HG02571 (cell line): Measurements from ENCODE around the gene SNX20.
A peak's percentile ranks its signal among the peaks of the same experiment; 100 is the strongest.

ENCODE experiments used
- ATAC-seq: cut with Tn5 transposase; IDR thresholded peaks from one replicate; pipeline ENCODE4 v1.9.1; 2021; ENCODE audit warnings: mild to moderate bottlenecking, moderate library complexity; ENCODE audit not compliant: unreplicated experiment

SNX20 gene, protein sequence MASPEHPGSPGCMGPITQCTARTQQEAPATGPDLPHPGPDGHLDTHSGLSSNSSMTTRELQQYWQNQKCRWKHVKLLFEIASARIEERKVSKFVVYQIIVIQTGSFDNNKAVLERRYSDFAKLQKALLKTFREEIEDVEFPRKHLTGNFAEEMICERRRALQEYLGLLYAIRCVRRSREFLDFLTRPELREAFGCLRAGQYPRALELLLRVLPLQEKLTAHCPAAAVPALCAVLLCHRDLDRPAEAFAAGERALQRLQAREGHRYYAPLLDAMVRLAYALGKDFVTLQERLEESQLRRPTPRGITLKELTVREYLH

DNA sequence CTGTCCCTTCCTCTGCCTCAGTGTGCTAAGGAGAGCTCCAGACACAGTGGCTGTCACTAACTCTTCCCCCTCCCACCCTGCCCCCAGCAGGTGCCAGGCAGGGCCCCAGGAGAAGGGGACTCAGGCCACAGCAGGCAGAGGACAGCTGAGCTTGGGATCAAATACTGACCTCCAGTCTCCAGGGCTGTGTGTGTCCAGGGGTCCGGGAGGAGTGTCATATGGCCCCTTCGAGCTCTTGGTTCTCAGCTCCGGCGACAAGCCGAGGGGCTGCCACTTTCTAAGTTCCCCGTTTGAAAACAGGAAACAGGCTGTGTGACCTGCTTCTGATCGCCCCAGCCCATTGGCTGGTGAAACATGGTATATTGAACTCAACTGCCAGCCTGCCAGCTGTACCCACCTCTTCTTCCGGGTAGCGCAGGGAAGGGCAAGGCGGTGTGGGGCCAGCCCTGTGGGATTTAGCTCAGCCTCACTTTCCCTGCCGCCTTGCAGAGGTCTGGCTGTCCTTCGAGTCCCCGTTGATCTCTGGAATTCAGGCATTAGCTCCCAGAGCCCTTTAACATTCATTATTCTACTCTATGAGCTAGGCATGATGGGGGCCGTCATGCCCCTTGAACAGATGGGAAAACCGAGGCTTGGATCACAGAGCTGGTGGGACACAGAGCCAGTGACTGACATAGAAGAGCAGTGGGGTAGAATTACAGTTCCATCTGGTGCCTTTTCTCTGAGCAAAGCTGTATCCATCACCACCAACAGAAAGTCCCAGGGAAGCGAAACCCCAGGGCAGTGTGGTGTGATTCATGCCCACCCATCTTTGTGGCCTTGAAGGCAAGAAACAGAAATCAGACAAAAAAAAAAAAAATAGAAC lies at the start of gene SNX20:
SNX20 (minus strand) TSS at position 292 of the 865 bp plus-strand sequence. CDS start 3,786 bp downstream, outside the sequence.
- ATAC-seq, result peak; percentile 49

DNA sequence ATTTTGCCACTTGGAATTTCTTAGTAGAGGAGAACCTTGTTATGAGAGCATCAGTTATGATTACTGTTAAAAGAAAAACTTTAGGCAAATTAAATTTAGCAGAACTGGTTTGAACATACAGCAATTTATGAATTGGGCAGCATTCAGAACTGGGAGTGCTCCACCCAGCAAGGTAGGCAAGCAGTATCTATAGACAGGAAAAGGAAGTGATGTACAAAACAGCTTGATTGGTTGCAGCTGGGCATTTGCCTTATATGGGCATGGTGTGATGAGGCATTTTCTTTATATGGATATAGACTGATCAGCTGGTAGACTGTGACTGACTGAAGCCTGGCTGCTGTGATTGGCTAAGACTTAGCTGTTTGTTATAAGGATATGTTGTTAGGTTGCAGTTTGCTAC lies 43.2 kb upstream of the SNX20 start:
- ATAC-seq, result no peak

DNA sequence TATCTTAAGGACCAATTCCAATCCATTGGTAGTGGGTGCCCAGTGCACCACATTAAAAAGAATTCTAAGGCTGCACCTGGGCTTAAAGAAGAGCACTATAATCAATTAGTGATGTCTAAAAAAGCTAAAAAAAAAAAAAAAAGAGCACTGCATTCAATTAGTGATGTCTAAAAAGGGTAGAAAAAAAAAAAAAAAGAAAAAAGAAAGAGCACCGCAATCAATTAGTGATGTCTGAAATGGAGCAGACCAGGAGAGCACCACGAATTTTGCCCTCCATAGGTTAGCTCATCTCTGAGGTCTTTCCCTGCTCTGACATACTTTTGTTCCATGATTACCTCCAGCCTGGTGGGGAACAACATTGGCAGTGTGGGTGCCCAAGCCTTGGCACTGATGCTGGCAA lies 41.8 kb upstream of the SNX20 start:
- ATAC-seq, result no peak

DNA sequence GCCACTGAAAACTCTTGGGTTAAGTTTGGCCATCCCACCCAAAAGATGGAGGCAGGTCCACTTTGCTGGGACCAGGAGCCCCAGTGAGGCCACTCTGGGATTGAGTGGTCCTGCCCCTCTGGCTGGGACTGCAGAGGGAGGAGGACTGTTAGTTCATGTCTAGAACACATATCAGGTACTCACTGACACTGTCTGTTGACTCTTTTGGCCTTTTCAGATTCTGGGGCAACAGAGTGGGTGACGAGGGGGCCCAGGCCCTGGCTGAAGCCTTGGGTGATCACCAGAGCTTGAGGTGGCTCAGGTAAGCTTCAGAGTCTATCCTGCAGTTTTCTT lies 41.3 kb upstream of the SNX20 start:
- no peak for ATAC-seq

DNA sequence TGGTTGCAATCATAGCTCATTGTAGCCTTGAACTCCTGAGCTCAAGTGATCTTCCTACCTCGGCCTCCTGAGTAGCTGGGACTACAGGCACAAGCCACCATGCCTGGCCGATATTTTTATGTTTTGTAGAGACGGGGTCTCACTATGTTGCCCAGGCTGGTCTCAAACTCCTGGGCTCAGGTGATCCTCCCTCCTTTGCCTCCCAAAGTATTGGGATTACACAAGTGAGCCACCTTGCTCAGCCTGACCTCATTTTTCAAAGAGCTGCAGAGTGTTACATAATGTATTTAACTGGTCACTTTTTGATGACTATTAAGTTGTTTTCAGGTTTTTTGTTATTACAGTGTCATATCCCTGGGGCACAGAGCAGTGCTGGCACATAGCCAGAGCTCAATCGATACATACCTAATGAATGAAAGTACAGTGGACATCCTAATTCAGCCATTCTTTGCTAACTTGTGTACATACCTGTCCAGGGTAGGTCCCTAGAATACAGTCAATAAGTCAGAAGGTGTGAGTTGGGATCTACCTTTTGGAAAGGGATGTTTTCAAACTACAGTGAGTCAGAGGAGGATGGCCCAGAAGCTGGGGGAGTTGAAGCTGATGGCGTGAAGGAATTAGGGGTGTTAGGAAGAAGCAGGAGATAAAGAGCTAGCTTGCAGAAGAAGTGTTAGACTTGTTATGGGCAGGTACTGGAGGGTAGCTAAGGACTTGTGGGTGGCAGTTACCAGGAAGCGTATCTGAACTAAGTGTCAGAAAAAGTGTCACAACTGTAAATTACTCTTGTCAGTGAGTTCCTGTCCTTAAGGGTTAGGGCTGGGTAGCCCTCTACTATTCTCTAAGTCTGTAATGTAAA lies 40.7 kb upstream of the SNX20 start:
- ATAC-seq, result no peak

DNA sequence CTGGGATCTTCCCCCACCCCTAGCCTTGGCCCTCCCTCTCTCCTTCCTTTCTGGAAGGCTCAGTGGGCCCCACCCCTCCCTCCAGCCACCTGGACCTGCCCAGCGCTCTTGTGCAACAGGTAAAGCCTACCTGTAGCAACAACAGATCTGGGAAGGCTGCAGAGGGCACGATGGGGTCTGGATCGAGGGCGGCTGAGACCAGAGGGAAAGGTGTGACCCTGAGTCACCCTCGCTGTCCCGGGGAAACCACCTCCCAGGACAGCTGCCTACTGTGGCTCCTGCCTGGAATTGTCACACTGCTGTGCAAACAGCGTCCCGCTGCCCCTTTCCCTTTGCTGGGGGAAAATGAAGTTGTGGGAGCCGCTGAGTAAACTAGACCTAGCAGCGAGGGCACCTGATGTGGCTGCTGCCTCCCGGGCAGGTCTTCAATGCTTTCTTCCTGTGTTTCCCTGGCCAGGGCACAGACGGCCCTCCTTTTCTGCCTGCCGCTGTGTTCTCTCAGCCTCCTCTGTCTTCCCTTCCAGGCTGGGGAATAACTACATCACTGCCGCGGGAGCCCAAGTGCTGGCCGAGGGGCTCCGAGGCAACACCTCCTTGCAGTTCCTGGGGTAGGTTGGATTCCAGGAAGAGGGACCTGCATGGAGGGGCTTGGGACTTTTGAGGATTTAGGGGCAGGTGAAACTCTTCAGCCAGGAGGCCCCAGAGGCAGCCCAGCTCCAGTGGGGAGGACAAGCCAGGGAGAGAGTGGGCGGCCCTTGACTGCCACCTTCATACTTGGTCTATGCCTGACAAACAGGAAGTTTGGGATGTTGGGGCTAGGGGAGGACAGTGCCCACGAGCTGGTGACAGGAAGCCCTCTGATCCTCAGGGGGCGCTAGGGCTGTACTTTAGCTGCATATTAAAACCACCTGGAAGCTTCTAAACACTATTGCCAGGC lies 38.6 kb upstream of the SNX20 start:
- ATAC-seq, result no peak

DNA sequence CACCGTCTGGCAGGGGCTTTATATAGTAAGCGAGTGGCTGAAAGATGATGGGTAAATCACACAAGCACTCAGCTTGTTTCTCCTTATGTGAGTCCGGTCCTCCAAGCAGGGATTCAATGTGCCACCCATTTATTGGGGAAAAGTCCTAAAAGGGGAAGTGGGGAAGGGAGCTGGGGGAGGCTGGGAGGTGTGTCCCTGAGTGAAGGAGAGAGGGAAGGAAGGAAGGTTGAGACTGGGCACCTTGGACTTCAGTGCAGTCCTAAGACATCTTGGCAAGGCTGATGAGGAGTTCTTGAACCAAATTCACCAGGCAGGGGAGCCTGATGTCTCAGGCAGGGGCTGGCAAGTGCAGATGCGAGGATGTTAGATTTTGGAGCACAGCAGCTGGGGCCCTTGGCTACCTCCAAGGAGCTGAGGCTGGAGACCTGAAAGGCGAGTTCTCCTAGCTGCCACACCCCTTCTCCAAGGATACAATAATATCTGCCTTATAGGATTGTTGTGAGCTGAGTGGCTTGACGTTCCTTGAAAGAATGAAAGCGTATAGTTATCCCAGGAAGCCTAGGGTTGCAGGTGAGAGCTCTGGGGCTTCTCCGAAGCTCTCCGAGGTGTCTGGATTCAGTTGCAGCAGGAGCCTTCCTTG lies 37.8 kb upstream of the SNX20 start:
- ATAC-seq, result no peak

DNA sequence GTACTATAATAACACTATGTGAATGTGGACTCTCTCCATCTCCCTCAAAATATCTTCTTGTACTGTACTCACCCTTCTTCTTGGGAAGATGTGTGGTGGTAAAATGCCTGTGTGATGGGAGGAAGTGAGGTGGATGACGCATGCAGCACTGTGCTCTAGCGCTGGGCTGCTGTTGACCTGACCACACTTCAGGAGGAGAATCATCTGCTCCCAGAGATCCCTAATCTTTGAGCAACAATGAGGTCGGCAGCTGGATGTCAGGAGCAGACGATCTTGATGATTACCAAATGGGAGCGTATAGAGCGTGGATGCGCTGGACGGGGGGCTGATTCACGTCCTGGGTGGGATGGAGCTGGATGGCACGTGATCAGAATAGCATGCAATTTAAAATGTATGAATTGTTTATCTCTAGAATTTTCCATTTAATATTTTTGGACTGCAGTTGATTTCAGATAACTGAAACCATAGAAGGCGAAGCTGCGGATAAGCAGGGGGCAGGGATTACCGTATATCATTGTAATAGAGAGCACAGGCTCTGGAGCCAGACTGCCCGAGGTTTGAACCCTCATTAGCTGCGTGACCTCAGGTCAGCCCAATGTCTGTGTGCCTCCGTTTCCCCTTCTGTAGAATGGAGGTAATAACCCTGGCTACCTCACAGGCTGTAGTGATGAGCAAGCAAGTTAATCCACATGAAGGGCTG lies 37.1 kb upstream of the SNX20 start:
- ATAC-seq, result no peak

DNA sequence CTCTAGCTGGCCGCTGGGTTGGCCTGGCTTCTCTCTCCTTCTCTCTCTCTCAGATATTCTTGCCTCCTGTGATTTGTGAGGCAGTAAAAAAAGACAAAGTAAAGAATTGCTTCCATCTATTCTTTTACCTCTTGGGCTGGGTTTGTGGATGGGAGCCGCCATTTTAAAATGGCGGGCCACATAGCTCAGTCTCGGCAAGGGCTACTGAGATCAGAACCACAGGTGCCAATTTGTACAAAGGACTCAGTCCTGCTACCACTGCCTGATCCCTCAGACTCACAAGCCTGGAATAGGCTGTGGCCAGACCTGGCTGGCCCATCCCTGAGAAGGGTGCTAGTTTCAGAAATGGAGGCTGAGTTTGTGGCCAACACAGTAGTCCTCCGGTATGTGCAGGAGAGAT lies 36.4 kb upstream of the SNX20 start:
- ATAC-seq, result no peak

DNA sequence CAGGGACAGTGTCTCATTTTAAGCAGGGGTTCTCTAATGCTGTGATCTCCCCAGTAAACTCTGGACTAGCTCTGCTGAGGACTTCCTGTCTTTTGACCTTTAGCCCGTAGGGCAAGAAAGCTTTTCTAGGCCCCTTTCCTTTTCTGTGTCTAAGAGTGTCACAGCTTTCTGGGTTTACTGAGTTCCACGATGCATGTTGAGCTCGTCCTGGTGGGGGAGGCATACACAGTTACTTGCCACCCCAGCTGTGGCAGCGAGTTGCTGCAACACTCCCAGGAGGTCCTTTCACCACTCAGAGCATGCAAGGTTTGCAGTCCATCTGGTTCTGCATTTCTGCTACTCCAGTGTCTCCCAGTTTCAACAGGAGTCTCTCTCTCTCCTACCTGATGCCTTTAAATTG lies 36.0 kb upstream of the SNX20 start:
- no peak for ATAC-seq

DNA sequence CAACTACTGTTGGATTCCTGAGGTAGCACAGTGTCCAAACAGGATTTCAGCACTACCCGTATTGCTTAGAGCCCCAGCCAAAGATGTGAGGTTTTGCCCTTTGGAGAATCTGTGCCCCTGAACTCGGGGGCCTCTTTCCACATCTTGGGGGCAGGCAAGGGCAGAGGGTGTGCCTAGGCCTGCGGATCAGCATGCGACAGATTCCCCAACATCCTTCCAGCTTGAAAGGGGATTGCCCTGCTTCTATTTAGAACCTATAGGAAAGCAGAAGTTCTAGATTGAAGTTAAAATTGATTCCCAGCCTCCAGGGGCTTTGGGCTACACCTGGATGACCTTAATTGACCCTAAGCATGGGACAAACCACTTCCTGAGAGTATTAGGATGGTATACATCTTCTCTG lies 31.8 kb upstream of the SNX20 start:
- no peak for ATAC-seq

DNA sequence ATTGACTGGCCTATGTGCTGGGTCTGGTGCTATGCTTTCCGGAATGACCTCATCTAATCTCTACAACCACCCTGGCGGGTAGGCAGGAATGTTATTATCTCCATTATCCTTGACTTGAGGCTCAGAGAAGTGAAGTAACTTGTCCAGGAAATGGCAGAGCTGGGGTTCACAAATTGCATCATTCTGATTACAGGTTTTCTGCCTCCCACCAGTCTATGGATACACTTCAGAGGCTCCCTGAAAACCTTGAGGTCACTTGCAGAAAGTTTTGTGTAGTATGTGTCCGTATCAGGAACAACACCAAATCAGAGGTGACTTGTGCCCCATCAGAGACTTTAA lies 31.4 kb upstream of the SNX20 start:
- no peak for ATAC-seq

DNA sequence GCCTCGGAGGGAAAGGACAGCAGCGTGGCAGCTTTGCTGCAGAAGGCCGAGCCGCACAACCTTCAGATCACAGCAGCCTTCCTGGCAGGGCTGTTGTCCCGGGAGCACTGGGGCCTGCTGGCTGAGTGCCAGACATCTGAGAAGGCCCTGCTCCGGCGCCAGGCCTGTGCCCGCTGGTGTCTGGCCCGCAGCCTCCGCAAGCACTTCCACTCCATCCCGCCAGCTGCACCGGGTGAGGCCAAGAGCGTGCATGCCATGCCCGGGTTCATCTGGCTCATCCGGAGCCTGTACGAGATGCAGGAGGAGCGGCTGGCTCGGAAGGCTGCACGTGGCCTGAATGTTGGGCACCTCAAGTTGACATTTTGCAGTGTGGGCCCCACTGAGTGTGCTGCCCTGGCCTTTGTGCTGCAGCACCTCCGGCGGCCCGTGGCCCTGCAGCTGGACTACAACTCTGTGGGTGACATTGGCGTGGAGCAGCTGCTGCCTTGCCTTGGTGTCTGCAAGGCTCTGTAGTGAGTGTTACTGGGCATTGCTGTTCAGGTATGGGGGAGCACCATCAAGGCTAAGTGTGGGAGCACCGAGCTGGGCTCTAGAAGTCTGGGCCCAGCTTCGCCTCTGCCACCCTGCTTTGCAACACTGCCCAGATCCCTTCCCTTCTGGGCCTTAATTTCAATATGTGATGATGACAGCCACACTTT lies 30.9 kb upstream of the SNX20 start:
- no peak for ATAC-seq

DNA sequence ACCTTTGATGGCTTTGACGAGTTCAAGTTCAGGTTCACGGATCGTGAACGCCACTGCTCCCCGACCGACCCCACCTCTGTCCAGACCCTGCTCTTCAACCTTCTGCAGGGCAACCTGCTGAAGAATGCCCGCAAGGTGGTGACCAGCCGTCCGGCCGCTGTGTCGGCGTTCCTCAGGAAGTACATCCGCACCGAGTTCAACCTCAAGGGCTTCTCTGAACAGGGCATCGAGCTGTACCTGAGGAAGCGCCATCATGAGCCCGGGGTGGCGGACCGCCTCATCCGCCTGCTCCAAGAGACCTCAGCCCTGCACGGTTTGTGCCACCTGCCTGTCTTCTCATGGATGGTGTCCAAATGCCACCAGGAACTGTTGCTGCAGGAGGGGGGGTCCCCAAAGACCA lies 29.9 kb upstream of the SNX20 start:
- ATAC-seq, result no peak

DNA sequence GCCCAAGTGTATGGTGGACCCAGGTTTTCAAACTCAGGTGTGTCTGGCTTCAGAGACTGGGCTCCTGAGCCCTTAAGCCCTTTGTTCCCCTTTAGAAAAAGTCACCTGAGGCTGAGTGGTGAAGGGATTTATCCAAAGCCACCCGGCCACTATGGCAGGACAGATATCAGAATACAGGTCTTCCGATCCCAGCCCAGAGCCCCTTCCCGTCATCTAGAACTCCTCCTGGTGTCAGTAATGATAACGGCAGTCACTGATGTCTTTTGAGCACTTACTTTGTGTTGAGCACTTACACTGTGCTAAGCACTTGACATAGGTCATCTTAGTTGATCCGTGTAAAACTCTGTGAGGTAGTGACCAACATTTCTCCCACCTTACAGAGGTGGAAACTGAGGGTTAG lies 28.9 kb upstream of the SNX20 start:
- no peak for ATAC-seq

DNA sequence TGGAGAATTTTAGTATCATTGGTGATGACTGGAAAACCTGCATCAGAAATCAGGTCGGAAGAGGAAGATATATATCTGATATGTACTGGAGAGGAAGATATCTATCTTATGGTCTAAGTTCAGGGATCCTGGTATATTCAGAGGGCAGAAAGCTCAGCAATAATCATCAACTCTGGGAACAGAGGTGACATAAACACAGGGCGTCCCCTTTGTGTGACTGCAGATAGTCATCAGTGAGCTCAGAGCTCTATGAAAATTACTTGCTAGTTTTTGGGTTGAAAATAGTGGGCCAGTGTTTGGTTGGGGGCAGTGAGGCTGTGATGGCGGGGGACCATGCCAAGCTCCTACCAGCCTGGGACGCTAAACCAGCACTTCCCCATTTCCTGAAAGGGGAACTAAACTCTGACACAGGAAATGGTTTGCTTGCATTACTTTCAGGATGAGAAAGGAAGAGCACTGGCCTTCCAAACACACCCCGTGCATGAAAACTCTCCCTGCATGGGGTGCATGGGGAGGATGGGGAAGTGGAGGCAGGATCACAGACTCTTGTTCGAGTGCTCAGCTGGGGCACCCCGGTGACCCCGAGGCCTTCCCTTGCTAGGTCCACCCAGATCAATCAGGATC lies 28.1 kb upstream of the SNX20 start:
- no peak for ATAC-seq

DNA sequence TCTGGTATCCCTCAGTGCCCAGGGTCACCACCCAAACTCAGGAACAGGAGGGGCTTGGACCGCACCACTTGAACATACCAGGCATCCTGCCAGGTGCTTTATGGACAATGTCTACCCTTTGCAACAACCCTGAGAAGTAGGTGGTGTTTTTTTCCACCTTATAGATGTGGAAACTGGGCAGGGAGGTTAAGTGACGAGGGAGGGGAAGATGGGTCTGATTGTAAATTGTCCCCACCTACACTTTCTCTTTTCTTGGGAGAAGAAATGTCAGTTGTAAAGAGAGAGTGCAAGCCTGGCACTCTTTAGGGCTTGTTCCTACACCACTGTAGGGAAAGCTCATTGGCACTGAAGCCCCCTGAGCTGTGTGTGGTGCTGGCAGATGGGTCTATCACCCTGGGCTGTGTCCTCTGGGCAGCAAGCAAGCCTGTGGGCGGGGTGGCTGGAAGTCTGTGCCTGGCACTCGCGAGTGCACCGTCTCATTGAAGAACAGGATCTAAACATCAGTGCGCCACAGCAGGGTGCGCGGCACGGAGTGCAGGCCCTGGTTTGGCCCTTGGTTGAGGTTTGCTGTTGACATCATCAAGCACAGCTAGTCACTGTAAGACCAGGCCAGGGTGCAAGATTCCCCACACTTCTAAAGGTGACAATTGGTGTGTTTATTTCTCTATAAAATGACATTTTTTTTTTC lies 27.4 kb upstream of the SNX20 start:
- ATAC-seq, result no peak

DNA sequence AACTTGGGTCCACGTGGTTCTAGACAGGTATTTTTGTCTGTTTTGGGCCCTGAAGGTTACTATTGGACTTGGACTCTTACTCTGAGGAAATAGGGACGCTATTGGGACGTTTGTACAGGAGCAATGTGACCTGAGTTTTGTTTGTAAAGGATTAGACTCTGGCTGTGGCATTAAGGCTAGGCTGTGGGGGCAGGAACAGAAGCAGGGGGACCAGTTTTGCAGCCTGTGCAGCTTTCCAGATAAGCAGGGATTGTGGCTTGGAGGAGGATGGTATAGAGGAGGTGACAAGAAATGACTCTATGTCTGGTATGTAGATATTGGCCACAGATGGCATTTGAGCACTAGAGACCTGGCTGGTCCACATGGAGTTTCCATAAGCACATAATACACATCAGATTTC lies 25.1 kb upstream of the SNX20 start:
- no peak for ATAC-seq
